OCI-LY3 (cell line): ENCODE results near the gene SERPINA12.

Experiments used
- H2AFZ ChIP-seq: fragments of 200-600, 300-600 bp; shearing (Covaris generic); 2 replicates; pipeline ENCODE4 v1.6.0; 2014; ENCODE audit warnings: antibody characterized with exemption, low read depth, low read length
- H3K27ac ChIP-seq: fragments of 200-600, 300-600 bp; sonication (generic); 2 replicates; pipeline ENCODE4 v1.5.1; 2014; ENCODE audit warnings: mild to moderate bottlenecking, low read length, moderate library complexity, mixed read lengths
- H3K27me3 ChIP-seq: fragments of 200-600, 300-600 bp; sonication (generic); 2 replicates; pipeline ENCODE4 v1.6.1; 2014; ENCODE audit warnings: low read depth, low read length, mixed read lengths
- H3K36me3 ChIP-seq: fragments of 200-600, 300-600 bp; sonication (generic); replicated peaks from 2 replicates; pipeline ENCODE3; 2014; ENCODE audit warnings: low read depth, low read length, mixed read lengths
- H3K4me1 ChIP-seq: fragments of 300-600, 200-600 bp; sonication (generic); 2 replicates; pipeline ENCODE4 v1.6.1; 2014; ENCODE audit warnings: low read length, mixed read lengths
- H3K4me2 ChIP-seq: fragments of 200-600, 300-600 bp; sonication (generic); 2 replicates; pipeline ENCODE4 v1.6.1; 2014; ENCODE audit warnings: low read length, mixed read lengths
- H3K4me3 ChIP-seq: fragments of 300-600, 200-600 bp; sonication (generic); 2 replicates; pipeline ENCODE4 v1.5.1; 2014; ENCODE audit warnings: antibody characterized with exemption, mild to moderate bottlenecking, low read length, moderate library complexity
- H3K79me2 ChIP-seq: fragments of 300-600, 200-600 bp; shearing (Covaris generic); 2 replicates; pipeline ENCODE4 v1.6.1; 2014; ENCODE audit warnings: mild to moderate bottlenecking, low read length, mixed read lengths
- H3K9ac ChIP-seq: fragments of 300-600, 200-600 bp; shearing (Covaris generic); 2 replicates; pipeline ENCODE4 v1.6.0; 2014; ENCODE audit warnings: mild to moderate bottlenecking, low read length, moderate library complexity
- H3K9me3 ChIP-seq: fragments of 200-600, 300-600 bp; shearing (Covaris generic); 2 replicates; pipeline ENCODE4 v1.6.1; 2014; ENCODE audit warnings: low read length, mixed read lengths; ENCODE audit not compliant: insufficient read depth
- H4K20me1 ChIP-seq: fragments of 200-600, 300-600 bp; sonication (generic); 2 replicates; pipeline ENCODE4 v1.6.1; 2016; ENCODE audit warnings: low read length, mixed read lengths; ENCODE audit not compliant: insufficient read depth
- CTCF ChIP-seq: fragments of 200-600, 300-600 bp; sonication (generic); IDR thresholded peaks from 2 replicates; pipeline ENCODE4 v1.5.1; 2014; ENCODE audit warnings: antibody characterized with exemption, low read length, low read depth
- EZH2phosphoT487 ChIP-seq: fragments of 200-600 bp; shearing (Covaris generic); IDR thresholded peaks from 2 replicates; pipeline ENCODE4 v1.6.1; 2018; ENCODE audit warnings: antibody characterized with exemption, mixed run types, low read depth

Gene SERPINA12

GRCh38 chr14:94489336-94489735, 19.9 kb downstream of the SERPINA12 start:
- no peaks in the 10 kb centered on the region for H3K79me2 ChIP-seq
- no peak overlapping the region for H3K27ac ChIP-seq
- H2AFZ ChIP-seq: no peak overlapping the region
- peaks cover 24% of the 10 kb centered on the region for H3K4me1 ChIP-seq
- H3K4me2 ChIP-seq: no peak overlapping the region
- H3K36me3 ChIP-seq: no peaks in the 10 kb centered on the region
- H3K9ac ChIP-seq: no peak overlapping the region
- TF ChIP-seq EZH2phosphoT487 (no peak), CTCF (no peak)
- H4K20me1 ChIP-seq: no peaks in the 10 kb centered on the region
- H3K9me3 ChIP-seq: no peaks in the 10 kb centered on the region
- peaks cover 20% of the 10 kb centered on the region for H3K27me3 ChIP-seq
- H3K4me3 ChIP-seq: no peak overlapping the region

- no peaks in the 10 kb centered on the region for H3K79me2 ChIP-seq
- no peaks in the 10 kb centered on the region for H3K9me3 ChIP-seq
- H4K20me1 ChIP-seq: no peaks in the 10 kb centered on the region
- H3K27me3 ChIP-seq: peaks cover 11% of the 10 kb centered on the region; the same call in 1 of the 2 replicates
- H2AFZ ChIP-seq: peak overlapping the region; percentile 98
- H3K4me1 ChIP-seq: peaks cover 49% of the 10 kb centered on the region
- peak overlapping the region; percentile 99 for H3K4me2 ChIP-seq
- no peak for TF ChIP-seq CTCF
- TF ChIP-seq EZH2phosphoT487: no peak
- H3K4me3 ChIP-seq: peak overlapping the region; percentile 83; the same call in 1 of the 2 replicates
- no peak overlapping the region for H3K9ac ChIP-seq
- no peak overlapping the region for H3K27ac ChIP-seq
- H3K36me3 ChIP-seq: peaks cover 3% of the 10 kb centered on the region
These were observed 22.4 kb downstream of the SERPINA12 start for GRCh38 chr14:94486883-94487282.

- H3K27me3 ChIP-seq: peaks cover 11% of the 10 kb centered on the region; the same call in 1 of the 2 replicates
- H2AFZ ChIP-seq: peak overlapping the region; percentile 98
- peak overlapping the region; percentile 71 for H3K9ac ChIP-seq
These were observed 23.1 kb downstream of the SERPINA12 start for GRCh38 chr14:94485944-94486841.

More at GRCh38 chr14:94485944-94486841, 23.1 kb downstream of the SERPINA12 start:
- Histone ChIP-seq H3K79me2 (no peaks in the 10 kb centered on the region), H3K27ac (peak overlapping the region; percentile 15; the same call in 1 of the 2 replicates), H3K4me3 (peak overlapping the region; percentile 83), H3K4me2 (peak overlapping the region; percentile 99), H3K9me3 (no peaks in the 10 kb centered on the region), H3K4me1 (peaks cover 55% of the 10 kb centered on the region), H3K36me3 (peaks cover 3% of the 10 kb centered on the region), H4K20me1 (no peaks in the 10 kb centered on the region)
- peak; percentile 98 for TF ChIP-seq CTCF
- TF ChIP-seq EZH2phosphoT487: no peak
